IMR-90 (cell line): ENCODE results near the gene GRM5. TPM values are rescaled to one million over a fixed set of nuclear protein-coding genes. Genes with fewer than 3 reads are reported as not detected.

Experiments
- ATAC-seq: fragments of 200-7000 bp; cut with Tn5 transposase; 2 replicates; pipeline ENCODE4 v1.9.1; 2020; ENCODE audit warnings: low read depth, mild to moderate bottlenecking, moderate library complexity
- BruUV-seq: library from RNA; stranded (reverse); fragments of 400-500 nt; replicated peaks from 2 replicates; lab custom pipeline; 2021; lab: Mats Ljungman, UMichigan
- CTCF ChIA-PET: fragments of 300-600 bp; formaldehyde crosslinking; extraction: SDS; loops from one replicate; lab custom pipeline; 2021; ENCODE audit warnings: antibody characterized with exemption; lab: Yijun Ruan, JAX
- POLR2A ChIA-PET: fragments of 300-600 bp; sonication (Branson Sonifier 250); formaldehyde crosslinking; loops from one replicate; lab custom pipeline; 2022; ENCODE audit warnings: antibody characterized with exemption; ENCODE audit not compliant: unreplicated experiment; lab: Charles Lee
- DNase-seq: peaks from one replicate; pipeline ENCODE4 v3.0.0; 2013
- H2AFZ ChIP-seq: replicated peaks from 2 replicates; pipeline ENCODE3; 2013; ENCODE audit warnings: low read length, mild to moderate bottlenecking; ENCODE audit not compliant: poor library complexity
- H2AK5ac ChIP-seq: 2 replicates; pipeline ENCODE4 v1.6.1; 2013; ENCODE audit warnings: low read depth, low read length, inconsistent platforms
- H2AK9ac ChIP-seq: replicated peaks from 2 replicates; pipeline ENCODE3; 2013; ENCODE audit warnings: mild to moderate bottlenecking, low read depth, low read length, moderate library complexity; ENCODE audit not compliant: poor library complexity
- H2BK120ac ChIP-seq: 2 replicates; pipeline ENCODE4 v1.6.1; 2013; ENCODE audit warnings: low read depth, low read length, inconsistent platforms
- H2BK15ac ChIP-seq: 3 replicates; pipeline ENCODE4 v1.6.1; 2013; ENCODE audit warnings: low read depth, low read length, inconsistent platforms
- H2BK20ac ChIP-seq: 2 replicates; pipeline ENCODE4 v1.6.1; 2013; ENCODE audit warnings: low read depth, mild to moderate bottlenecking, inconsistent platforms, low read length, moderate library complexity
- H2BK5ac ChIP-seq: 2 replicates; pipeline ENCODE4 v1.6.1; 2013; ENCODE audit warnings: mild to moderate bottlenecking, low read depth, low read length, inconsistent platforms; ENCODE audit not compliant: poor library complexity, severe bottlenecking
- H3K14ac ChIP-seq: replicated peaks from 2 replicates; pipeline ENCODE4 v1.6.1; 2013; ENCODE audit warnings: low read depth, low read length, inconsistent platforms
- H3K18ac ChIP-seq: 2 replicates; pipeline ENCODE4 v1.6.1; 2013; ENCODE audit warnings: low read depth, low read length, control low read depth
- H3K23ac ChIP-seq: 2 replicates; pipeline ENCODE4 v1.6.1; 2013; ENCODE audit warnings: low read depth, low read length, inconsistent platforms
- H3K27ac ChIP-seq: 2 replicates; pipeline ENCODE4 v1.5.1; 2013; ENCODE audit warnings: mild to moderate bottlenecking, control low read depth, low read length; ENCODE audit not compliant: insufficient read depth
- H3K27me3 ChIP-seq: 2 replicates; pipeline ENCODE4 v1.6.1; 2013; ENCODE audit warnings: low read length; ENCODE audit not compliant: control insufficient read depth, insufficient read depth
- H3K36me3 ChIP-seq: 2 replicates; pipeline ENCODE4 v1.6.1; 2013; ENCODE audit warnings: low read length, mixed read lengths; ENCODE audit not compliant: control insufficient read depth, insufficient read depth
- H3K4ac ChIP-seq: 2 replicates; pipeline ENCODE4 v1.6.1; 2013; ENCODE audit warnings: low read depth, low read length, inconsistent platforms
- H3K4me1 ChIP-seq: 2 replicates; pipeline ENCODE4 v1.6.1; 2013; ENCODE audit warnings: low read length, mixed read lengths; ENCODE audit not compliant: control insufficient read depth, insufficient read depth
- H3K4me2 ChIP-seq: 2 replicates; pipeline ENCODE4 v1.6.1; 2013; ENCODE audit warnings: low read depth, mild to moderate bottlenecking, control low read depth, low read length, moderate library complexity
- H3K4me3 ChIP-seq: 2 replicates; pipeline ENCODE4 v1.5.1; 2013; ENCODE audit warnings: low read depth, mild to moderate bottlenecking, control low read depth, low read length, moderate library complexity; ENCODE audit not compliant: insufficient read depth
- H3K56ac ChIP-seq: 2 replicates; pipeline ENCODE4 v1.6.1; 2013; ENCODE audit warnings: low read length, inconsistent platforms; ENCODE audit not compliant: insufficient read depth; ENCODE audit errors: extremely low read depth
- H3K79me1 ChIP-seq, 2 experiments: 2 replicates each; pipeline ENCODE4 v1.6.1; 2013; ENCODE audit warnings: low read length in 2 of 2, inconsistent platforms in 1 of 2, low read depth in 1 of 2
- H3K9ac ChIP-seq: 2 replicates; pipeline ENCODE4 v1.6.1; 2013; ENCODE audit warnings: low read depth, low read length, control low read depth
- H3K9me1 ChIP-seq: 2 replicates; pipeline ENCODE4 v1.6.1; 2013; ENCODE audit warnings: low read length, inconsistent platforms; ENCODE audit not compliant: insufficient read depth
- H3K9me3 ChIP-seq: 2 replicates; pipeline ENCODE4 v1.6.1; 2013; ENCODE audit warnings: low read length; ENCODE audit not compliant: control insufficient read depth, insufficient read depth
- H4K20me1 ChIP-seq: 2 replicates; pipeline ENCODE4 v1.6.1; 2013; ENCODE audit warnings: low read length, inconsistent platforms; ENCODE audit not compliant: insufficient read depth
- H4K5ac ChIP-seq: 2 replicates; pipeline ENCODE4 v1.6.1; 2013; ENCODE audit warnings: mild to moderate bottlenecking, low read depth, low read length, control low read depth
- H4K8ac ChIP-seq, 2 experiments: 2 replicates each; pipeline ENCODE4 v1.6.1; 2013; ENCODE audit warnings: low read depth in 2 of 2, low read length in 2 of 2, control low read depth in 1 of 2, inconsistent platforms in 1 of 2
- H4K91ac ChIP-seq: 2 replicates; pipeline ENCODE4 v1.6.1; 2013; ENCODE audit warnings: low read depth, low read length, inconsistent platforms; ENCODE audit not compliant: insufficient read depth
- BHLHE40 ChIP-seq: fragments of 150-350 bp; IDR thresholded peaks from 2 replicates; pipeline ENCODE4 v1.6.1; 2016; ENCODE audit warnings: mild to moderate bottlenecking, low read depth, low read length
- CEBPB ChIP-seq: IDR thresholded peaks from 2 replicates; pipeline ENCODE4 v1.6.1; 2012; ENCODE audit warnings: low read depth, low read length, improper control_type of control experiment
- CHD1 ChIP-seq: IDR thresholded peaks from 2 replicates; pipeline ENCODE4 v1.6.1; 2012; ENCODE audit warnings: low read depth, low read length, improper control_type of control experiment
- FOS ChIP-seq: fragments of 150-350 bp; IDR thresholded peaks from 2 replicates; pipeline ENCODE4 v1.6.1; 2016; ENCODE audit warnings: low read depth, low read length
- MAFK ChIP-seq: IDR thresholded peaks from 2 replicates; pipeline ENCODE4 v1.6.1; 2012; ENCODE audit warnings: low read depth, low read length, improper control_type of control experiment
- MAZ ChIP-seq: IDR thresholded peaks from 2 replicates; pipeline ENCODE4 v1.6.1; 2012; ENCODE audit warnings: low read depth, mild to moderate bottlenecking, low read length, improper control_type of control experiment, moderate library complexity, borderline replicate concordance
- MXI1 ChIP-seq: IDR thresholded peaks from 2 replicates; pipeline ENCODE4 v1.6.1; 2012; ENCODE audit warnings: low read depth, mild to moderate bottlenecking, low read length, moderate library complexity, borderline replicate concordance
- NFE2L2 ChIP-seq: fragments of 150-350 bp; IDR thresholded peaks from 2 replicates; pipeline ENCODE4 v1.6.1; 2016; ENCODE audit warnings: low read depth, mild to moderate bottlenecking, low read length
- POLR2A ChIP-seq: IDR thresholded peaks from 2 replicates; pipeline ENCODE4 v1.6.1; 2012; ENCODE audit warnings: mild to moderate bottlenecking, low read depth, low read length
- RAD21 ChIP-seq: IDR thresholded peaks from 2 replicates; pipeline ENCODE4 v1.6.1; 2012; ENCODE audit warnings: low read length, improper control_type of control experiment
- RCOR1 ChIP-seq: IDR thresholded peaks from 2 replicates; pipeline ENCODE4 v1.6.1; 2012; ENCODE audit warnings: mild to moderate bottlenecking, low read length, improper control_type of control experiment; ENCODE audit not compliant: insufficient replicate concordance
- RFX5 ChIP-seq: IDR thresholded peaks from 2 replicates; pipeline ENCODE4 v1.8.0; 2012; ENCODE audit warnings: low read depth, mild to moderate bottlenecking, low read length, moderate library complexity
- SMC3 ChIP-seq: fragments of 150-350 bp; IDR thresholded peaks from 2 replicates; pipeline ENCODE4 v1.6.1; 2016; ENCODE audit warnings: low read depth, mild to moderate bottlenecking, antibody characterized with exemption, low read length, moderate library complexity
- WGBS, 2 experiments: methylation state at CpG; one replicate each; pipeline versions ENCODE4 v1.1.5 to v1.1.7; 2013; ENCODE audit warnings: missing lambda C conversion rate in 2 of 2; ENCODE audit not compliant: insufficient read length in 1 of 2; ENCODE audit errors: extremely low coverage in 2 of 2; 5-methylcytosine and 5-hydroxymethylcytosine counted together
- dilution Hi-C: fragments of 300-500 bp; cut with HindIII; formaldehyde crosslinking; loops from one replicate; pipeline ENCODE4 v1.14.3; 2018; ENCODE audit warnings: low sequenced_read_pairs; ENCODE audit not compliant: unreplicated experiment
- in situ Hi-C: fragments of 300-500 bp; cut with MboI; formaldehyde crosslinking; loops from 3 replicates; pipeline ENCODE4 v1.14.3; 2019; ENCODE audit warnings: low sequenced_read_pairs, inconsistent platforms, mixed read lengths
- intact Hi-C: fragments of 100-400 bp; cut with micrococcal nuclease; formaldehyde crosslinking; loops from 2 replicates; pipeline ENCODE4 v1.10.0; 2022
- polyA plus RNA-seq, 3 experiments: library from polyadenylated mRNA; depleted of rRNA; stranded (reverse); fragments of >200 nt; gene quantifications; 2 replicates each; pipeline ENCODE4 v1.2.3, GENCODE V29; 2012; ENCODE audit warnings: low replicate concordance in 1 of 3
- total RNA-seq: library from RNA; depleted of rRNA; stranded (reverse); fragments of >200 nt; gene quantifications from 2 replicates; pipeline ENCODE4 v1.2.3, GENCODE V29; 2012
- TF ChIP-seq, protein P1 (sequence below): fragments of 150-350 bp; IDR thresholded peaks from 2 replicates; pipeline ENCODE4 v1.6.1; 2017; ENCODE audit warnings: mild to moderate bottlenecking, antibody characterized with exemption, low read length, low read depth
- TF ChIP-seq, protein P2 (sequence below): fragments of 150-350 bp; IDR thresholded peaks from 2 replicates; pipeline ENCODE4 v1.6.1; 2016; ENCODE audit warnings: low read depth, mild to moderate bottlenecking, low read length, moderate library complexity, borderline replicate concordance
- TF ChIP-seq, protein P3 (sequence below): conservative IDR thresholded peaks from 2 replicates; pipeline ENCODE4 v1.5.1; 2012; ENCODE audit warnings: mild to moderate bottlenecking, low read depth, low read length, improper control_type of control experiment

GRM5 gene
- total and polyA plus RNA-seq, 2 of the 4 experiments (the other 2 are of a cell fraction), result under 0.01 TPM

DNA sequence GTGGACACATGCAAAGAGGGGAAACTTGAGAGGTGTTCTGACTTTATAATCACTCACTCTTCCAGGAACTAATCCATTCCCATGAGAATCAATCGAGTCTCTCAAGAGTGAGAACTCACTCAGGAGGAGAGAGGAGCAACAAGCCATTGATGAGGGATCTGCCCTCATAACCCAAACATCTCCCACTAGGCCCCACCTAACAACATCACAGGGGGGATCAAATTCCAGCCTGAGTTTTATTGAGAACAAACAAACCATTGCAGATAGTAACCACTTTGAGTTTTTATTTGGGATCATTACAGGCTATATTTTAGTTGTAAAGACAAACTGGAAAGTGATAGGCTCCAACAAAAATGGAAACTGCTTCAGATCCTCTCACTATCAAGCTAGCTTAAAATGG lies 399.4 kb downstream of the GRM5 start:
- no peaks in the 10 kb centered on the region for H3K27me3 ChIP-seq
- in situ Hi-C loops (no loop called here), intact Hi-C loops (no loop called here), dilution Hi-C loops (no loop called here)
- no peak overlapping the region for H3K27ac ChIP-seq
- H2AK5ac ChIP-seq, result no peak overlapping the region
- no peak overlapping the region for H2BK15ac ChIP-seq
- ChIA-PET POLR2A (no interaction called here), CTCF (no interaction called here)
- no peaks in the 10 kb centered on the region for H3K36me3 ChIP-seq
- H3K23ac ChIP-seq, result no peak overlapping the region
- TF ChIP-seq RFX5, result no peak
- no peak for TF ChIP-seq NFE2L2
- TF ChIP-seq RCOR1, result no peak
- TF ChIP-seq BHLHE40, result no peak
- TF ChIP-seq POLR2A, result no peak
- no peak for TF ChIP-seq SMC3
- no peak for TF ChIP-seq MXI1
- TF ChIP-seq, protein P1, sequence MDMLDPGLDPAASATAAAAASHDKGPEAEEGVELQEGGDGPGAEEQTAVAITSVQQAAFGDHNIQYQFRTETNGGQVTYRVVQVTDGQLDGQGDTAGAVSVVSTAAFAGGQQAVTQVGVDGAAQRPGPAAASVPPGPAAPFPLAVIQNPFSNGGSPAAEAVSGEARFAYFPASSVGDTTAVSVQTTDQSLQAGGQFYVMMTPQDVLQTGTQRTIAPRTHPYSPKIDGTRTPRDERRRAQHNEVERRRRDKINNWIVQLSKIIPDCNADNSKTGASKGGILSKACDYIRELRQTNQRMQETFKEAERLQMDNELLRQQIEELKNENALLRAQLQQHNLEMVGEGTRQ, result no peak
- TF ChIP-seq, protein P2, sequence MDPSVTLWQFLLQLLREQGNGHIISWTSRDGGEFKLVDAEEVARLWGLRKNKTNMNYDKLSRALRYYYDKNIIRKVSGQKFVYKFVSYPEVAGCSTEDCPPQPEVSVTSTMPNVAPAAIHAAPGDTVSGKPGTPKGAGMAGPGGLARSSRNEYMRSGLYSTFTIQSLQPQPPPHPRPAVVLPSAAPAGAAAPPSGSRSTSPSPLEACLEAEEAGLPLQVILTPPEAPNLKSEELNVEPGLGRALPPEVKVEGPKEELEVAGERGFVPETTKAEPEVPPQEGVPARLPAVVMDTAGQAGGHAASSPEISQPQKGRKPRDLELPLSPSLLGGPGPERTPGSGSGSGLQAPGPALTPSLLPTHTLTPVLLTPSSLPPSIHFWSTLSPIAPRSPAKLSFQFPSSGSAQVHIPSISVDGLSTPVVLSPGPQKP, result no peak
- no peak for TF ChIP-seq MAZ
- TF ChIP-seq MAFK, result no peak
- no peak for TF ChIP-seq CEBPB
- TF ChIP-seq CHD1, result no peak
- TF ChIP-seq, protein P3, sequence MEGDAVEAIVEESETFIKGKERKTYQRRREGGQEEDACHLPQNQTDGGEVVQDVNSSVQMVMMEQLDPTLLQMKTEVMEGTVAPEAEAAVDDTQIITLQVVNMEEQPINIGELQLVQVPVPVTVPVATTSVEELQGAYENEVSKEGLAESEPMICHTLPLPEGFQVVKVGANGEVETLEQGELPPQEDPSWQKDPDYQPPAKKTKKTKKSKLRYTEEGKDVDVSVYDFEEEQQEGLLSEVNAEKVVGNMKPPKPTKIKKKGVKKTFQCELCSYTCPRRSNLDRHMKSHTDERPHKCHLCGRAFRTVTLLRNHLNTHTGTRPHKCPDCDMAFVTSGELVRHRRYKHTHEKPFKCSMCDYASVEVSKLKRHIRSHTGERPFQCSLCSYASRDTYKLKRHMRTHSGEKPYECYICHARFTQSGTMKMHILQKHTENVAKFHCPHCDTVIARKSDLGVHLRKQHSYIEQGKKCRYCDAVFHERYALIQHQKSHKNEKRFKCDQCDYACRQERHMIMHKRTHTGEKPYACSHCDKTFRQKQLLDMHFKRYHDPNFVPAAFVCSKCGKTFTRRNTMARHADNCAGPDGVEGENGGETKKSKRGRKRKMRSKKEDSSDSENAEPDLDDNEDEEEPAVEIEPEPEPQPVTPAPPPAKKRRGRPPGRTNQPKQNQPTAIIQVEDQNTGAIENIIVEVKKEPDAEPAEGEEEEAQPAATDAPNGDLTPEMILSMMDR, result no peak
- no peak for TF ChIP-seq RAD21
- TF ChIP-seq FOS, result no peak
- DNase-seq (no peak), ATAC-seq (no peak)
- no peak overlapping the region for H2BK5ac ChIP-seq
- H2AFZ ChIP-seq, result no peak overlapping the region
- H3K9ac ChIP-seq, result no peak overlapping the region
- H3K4me3 ChIP-seq, result no peak overlapping the region
- no peak overlapping the region for H3K4ac ChIP-seq
- H4K91ac ChIP-seq, result no peak overlapping the region
- no peak overlapping the region for H2AK9ac ChIP-seq
- H3K9me1 ChIP-seq, result no peaks in the 10 kb centered on the region
- H2BK120ac ChIP-seq, result no peak overlapping the region
- H3K18ac ChIP-seq, result no peak overlapping the region
- WGBS, 2 experiments, result no CpG with 5 or more reads among the region's 1 CpG
- no peaks in the 10 kb centered on the region for H3K9me3 ChIP-seq
- BruUV-seq, result no TSS peak
- H4K8ac ChIP-seq, result no peak overlapping the region
- no peak overlapping the region for H3K56ac ChIP-seq
- no peaks in the 10 kb centered on the region for H3K4me1 ChIP-seq
- H3K14ac ChIP-seq, result no peak overlapping the region
- H4K20me1 ChIP-seq, result no peaks in the 10 kb centered on the region
- no peak overlapping the region for H4K5ac ChIP-seq
- H2BK20ac ChIP-seq, result no peak overlapping the region
- no peaks in the 10 kb centered on the region for H3K79me1 ChIP-seq
- H3K4me2 ChIP-seq, result no peak overlapping the region
